NCI-H2081 treated with DMSO at 0.1 percent for 48 hours (cell line): ENCODE measurements around the gene SMU1.
"Not testable (repeated sequence)": the region's sequence is repeated elsewhere in the genome, so short reads cannot be mapped to it uniquely, and the experiment has no call there.

Experiments
- DNase-seq: peaks from one replicate; lab custom pipeline; 2025; lab: John Stamatoyannopoulos, UW

The SMU1 gene

DNA sequence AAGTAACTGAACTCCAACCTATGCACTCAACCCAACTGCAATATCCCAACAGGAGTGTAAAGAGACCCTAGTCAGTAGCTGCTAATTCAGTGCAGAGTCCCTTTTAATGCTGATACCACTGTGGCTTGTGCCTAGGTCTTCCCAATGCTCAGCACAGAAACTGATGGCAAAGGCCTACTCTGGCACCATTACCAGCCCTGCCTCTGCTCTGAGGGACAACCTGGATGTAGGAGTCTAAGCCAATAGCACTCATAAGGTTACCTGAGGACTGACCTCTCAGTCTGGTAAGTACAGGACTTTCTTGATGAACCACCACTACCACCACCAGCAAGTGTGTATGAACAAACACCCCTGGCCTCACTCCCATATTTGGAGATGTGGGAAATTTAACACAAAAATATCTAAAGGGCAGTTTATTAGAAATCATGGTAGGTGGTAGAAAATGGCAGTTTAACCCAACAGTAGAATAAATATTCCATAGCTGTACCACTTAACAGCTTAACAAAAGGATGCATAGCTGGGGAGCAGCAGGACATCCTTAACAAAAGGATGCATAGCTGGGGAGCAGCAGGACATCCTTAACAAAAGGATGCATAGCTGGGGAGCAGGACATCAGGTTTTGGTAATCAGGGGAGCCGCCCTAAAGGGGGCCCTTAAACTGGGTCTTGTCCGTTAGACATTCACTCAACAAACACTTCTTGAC, 62.4 kb downstream of the SMU1 start:
- DNase-seq, result no peak

DNA sequence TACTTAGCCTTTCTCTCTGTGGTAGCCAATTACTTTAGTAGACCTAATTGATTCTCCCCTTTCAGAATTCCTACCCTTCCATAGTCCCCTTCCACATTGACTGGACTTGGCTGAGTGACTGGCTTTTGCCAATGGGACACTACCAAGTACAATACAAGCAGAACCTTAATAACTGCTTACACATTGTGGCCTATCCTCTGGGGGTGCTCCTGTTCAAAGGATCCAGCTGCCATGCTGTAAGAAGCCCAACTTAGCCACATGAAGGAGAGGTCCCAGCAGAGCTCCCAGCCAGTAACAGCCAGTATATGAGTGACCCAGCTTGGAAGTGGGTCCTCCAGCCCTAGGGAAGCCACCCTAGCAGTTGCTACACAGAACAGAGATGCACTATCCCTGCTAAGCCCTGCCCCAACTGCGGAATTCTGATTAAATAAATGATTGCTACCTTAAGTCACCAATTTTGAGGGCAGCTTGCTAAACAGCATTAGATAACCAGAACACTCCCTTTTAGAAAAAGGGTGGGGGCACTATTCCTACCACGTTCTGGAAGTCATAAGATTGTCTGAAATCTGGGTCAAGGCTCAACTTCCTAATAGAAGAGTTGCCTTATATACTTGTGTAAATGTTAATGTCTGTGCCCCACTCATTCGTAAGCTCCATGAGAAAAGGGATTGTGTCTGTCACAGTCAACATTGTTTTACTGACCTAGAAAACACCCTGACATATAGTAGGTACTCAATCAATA, 64.0 kb downstream of the SMU1 start:
- DNase-seq, result no peak

DNA sequence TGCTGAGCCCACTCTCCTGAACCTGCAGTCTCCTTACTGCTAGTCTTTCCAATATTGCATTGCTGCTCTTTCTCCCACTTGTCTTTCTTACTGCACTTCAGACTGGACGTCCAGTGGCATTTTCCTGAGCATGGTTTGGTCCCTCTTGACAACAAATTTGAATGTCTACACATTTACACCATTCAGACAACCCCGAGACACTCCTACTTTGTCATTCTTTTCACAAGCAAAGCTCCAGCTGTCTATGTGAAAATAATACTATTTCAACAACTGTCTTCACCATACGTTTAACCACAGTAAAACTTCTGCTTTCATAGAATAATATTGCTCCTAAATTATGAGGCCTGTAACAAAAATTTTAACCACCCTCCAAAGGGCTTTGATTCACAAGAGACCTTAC, 64.6 kb downstream of the SMU1 start:
- DNase-seq, result no peak

DNA sequence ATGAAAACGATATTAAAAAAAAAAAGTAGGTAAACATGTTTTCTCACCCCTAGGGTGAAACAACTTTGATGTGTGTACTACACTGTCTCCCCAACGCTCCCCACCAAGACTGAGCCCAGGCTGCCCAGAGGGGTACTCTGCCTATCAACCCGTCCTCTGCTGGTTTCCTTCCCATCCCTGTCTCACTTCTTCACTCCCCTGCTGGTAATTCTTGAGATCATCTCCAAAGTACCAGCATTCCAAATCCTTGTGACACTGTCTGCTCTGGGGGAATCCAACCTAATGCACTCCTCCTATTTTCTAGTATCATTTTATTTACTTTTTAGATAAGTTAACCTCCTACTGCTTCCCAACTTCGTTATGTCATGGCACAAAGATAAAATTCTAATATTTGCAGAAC, 68.7 kb downstream of the SMU1 start:
- no peak for DNase-seq

DNA sequence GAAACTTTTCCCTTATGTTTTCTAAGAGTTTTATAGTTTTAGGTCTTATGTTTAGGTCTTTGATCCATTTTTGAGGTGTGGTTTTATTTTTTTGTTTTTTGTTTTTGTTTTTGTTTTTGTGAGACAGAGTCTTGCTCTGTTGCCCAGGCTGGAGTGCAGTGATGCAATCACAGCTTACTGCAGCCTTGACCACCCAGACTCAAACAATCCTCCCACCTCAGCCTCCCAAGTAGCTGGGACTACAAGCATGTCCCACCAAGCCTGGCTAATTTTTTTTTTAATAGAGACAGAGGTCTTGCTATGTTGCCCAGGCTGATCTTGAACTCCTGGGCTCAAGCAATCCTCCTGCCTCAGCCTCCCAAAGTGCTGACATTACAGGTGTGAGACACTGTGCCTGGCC, 71.1 kb downstream of the SMU1 start:
- DNase-seq, result not testable (repeated sequence)

DNA sequence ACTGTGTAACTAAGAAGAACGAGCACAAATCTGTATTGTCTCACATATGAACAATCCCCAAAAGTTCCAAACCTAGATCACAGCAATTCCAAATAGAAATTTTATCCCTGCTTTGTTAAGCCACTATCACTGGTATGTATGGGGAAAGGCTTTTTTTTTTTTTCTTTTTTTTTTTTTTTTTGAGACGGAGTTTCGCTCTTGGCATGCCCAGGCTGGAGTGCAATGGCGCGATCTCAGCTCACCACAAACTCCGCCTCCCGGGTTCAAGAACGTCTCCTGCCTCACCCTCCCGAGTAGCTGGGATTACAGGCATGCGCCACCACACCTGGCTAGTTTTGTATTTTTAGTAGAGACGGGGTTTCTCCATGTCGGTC, 75.8 kb downstream of the SMU1 start:
- not testable (repeated sequence) for DNase-seq

DNA sequence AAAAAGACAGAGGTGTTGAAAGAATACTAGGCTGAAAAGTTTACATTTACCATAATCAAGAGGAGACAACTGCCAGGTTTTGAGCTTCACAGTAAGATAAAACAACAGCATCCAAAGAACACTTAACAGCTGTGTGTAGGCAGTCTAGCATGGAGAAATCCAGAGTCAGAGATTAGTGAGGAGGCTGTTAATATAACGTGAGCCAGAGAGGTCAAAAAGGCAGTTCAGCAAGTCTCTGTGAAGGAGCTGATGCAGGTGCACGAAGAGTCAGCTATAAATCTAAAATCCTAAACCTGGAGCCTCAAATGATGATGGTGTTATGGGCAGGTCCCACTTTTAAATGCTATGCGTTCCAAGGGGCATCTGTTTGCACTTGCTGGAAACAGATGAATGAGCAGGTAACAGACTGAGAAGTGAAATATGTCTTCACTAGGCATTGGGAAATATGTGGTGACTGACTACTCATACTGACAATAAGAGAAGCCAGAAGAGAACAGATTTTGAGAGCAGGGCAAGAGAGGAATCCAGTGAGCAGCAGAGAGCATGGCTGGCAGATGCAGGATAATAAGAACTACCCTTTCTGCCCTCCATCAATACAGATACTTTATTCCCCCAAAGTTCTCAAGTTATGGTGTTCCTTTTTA, 83.8 kb downstream of the SMU1 start:
- DNase-seq, result no peak

DNA sequence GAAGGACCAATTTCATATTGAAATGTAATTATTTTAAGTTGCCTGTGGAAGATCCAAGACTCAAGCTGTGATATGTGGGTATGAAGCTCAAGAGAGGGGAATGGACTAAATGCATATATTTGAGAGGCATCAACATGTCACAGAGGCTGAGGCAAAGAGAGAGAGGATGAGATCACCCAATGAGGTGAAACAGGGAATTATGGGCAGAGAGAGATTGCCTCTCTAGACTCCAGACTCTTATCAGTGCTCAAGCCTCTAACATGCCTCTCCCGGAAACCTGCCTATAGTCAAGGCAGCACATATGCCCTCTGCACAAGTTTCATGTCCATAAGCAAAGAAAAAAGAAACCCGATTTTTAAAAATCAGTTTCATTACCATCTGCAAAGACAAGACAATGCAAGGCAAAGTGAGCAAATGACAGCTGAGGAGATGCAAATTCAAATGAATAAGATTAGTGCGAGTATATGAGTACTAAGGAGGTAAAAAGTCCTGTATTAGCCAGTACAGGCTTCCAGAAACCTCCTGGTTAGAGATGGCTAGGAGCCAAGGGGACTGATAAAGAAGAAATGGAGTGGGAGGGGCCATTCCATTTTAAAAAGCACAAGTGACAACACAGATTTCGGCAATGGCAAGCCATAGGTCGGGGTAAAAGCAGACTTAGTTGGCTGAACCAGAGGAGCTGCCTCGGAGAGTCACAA, 84.4 kb downstream of the SMU1 start:
- no peak for DNase-seq
